EL (cell line): Measurements from ENCODE around the gene PCSK1N.
"Not testable (repeated sequence)": the region's sequence is repeated elsewhere in the genome, so short reads cannot be mapped to it uniquely, and the experiment has no call there.

ENCODE experiments used
- DNase-seq: peaks from one replicate; pipeline ENCODE4 v3.0.0-alpha.2; 2016

PCSK1N gene, protein sequence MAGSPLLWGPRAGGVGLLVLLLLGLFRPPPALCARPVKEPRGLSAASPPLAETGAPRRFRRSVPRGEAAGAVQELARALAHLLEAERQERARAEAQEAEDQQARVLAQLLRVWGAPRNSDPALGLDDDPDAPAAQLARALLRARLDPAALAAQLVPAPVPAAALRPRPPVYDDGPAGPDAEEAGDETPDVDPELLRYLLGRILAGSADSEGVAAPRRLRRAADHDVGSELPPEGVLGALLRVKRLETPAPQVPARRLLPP

DNA sequence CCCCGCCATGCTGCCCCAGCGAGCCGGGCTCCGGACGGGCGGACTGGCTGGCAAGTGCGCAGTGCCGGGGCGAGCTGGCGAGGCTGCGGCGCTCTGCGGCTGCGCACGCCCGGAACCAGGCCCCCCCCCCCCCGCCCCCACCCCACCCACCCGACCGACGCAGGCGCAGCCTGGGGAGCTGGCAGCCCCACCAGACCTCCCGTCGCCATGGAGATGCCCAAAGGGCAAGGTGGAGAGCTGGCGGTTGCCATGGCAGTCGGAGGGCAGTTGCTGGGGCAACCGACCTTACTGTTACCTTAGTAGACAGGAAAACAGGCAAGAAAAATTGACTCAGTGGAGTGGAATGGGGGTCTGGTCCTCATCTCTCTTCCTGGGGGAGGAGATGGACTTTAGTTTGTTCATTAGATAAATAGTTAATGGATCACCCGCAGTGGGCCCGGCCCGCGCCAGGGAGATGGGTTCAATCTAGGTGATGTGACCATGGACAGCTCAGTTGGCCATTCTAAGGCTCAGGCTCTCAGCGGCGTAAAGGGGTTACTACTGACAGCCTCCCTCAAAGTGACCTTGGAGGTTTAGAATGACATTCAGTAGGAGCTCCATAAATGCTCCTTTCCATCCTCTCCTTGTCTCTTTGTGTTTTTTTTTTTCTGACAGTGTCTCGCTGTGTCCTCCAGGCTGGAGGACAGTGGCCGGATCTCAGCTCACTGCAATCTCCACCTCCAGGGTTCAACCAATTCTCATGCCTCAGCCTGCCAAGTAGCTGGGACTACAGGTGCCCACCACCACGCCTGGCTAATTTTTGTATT, at the start of gene PCSK1N:
PCSK1N (minus strand) TSS at position 87 of the 806 bp plus-strand sequence; CDS start at position 9, 78 bp downstream.
- no peak for DNase-seq

DNA sequence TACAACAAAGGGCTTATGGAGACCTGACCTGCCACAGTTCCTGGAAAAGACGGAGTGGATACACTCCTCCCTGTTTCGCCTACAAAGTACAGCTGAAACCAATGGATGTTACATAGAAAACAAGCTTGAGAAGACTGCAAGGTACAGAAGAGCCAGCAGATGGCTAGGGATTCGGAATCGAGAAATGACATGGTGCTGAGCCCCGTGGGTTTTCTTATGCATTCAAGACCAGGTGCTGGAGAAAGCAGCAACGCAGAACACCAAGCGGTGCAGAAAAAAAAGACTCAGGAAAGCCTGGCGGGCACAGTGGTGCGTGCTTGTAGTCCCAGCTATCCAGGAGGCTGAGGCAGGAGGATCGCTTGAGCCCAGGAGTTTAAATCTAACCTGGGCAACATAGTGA, 48.3 kb upstream of the PCSK1N start:
- no peak for DNase-seq

DNA sequence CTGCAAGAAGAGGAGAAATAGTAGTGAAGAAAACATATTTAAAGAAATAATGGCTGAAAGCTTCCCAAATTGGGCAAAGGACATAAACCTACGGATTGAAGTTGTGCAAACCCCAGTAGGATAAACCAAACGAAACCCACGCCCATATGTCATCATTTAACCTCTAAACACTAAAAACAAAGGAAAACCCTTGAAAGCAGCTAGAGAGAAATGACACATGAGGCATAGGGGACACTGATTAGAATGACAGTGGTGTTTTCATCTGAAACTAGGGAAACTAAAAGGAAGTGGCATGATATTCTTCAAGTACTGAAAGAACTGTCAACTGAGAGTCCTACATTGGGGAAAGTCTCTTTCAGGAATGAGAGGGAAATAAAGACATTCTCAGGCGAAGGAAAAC, 41.5 kb upstream of the PCSK1N start:
- not testable (repeated sequence) for DNase-seq

DNA sequence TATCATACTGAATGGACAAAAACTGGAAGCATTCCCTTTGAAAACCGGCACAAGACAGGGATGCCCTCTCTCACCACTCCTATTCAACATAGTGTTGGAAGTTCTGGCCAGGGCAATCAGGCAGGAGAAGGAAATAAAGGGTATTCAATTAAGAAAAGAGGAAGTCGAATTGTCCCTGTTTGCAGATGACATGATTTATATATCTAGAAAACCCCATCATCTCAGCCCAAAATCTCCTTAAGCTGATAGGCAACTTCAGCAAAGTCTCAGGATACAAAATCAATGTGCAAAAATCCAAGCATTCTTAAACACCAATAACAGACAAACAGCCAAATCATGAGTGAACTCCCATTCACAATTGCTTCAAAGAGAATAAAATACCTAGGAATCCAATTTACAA, 36.6 kb upstream of the PCSK1N start:
- not testable (repeated sequence) for DNase-seq

DNA sequence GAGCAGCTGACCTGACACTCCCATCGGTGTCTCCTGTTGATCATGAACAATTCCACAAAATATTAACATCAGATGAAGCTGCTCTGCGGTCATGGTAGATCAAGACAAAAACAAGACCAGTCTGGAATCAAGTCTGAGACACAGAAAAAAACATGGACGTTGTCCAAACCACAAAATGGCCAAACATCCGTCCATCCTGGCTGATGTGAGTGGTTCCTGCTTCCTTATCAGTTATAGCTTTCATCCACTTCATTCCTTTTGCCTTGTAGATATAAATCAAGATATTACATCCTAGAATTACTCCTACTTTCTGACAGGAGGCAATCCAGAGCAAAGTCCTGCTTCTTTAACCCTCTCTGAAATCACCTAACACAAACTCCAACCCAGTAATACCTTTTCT, 28.8 kb upstream of the PCSK1N start:
- peak; percentile 48 for DNase-seq

DNA sequence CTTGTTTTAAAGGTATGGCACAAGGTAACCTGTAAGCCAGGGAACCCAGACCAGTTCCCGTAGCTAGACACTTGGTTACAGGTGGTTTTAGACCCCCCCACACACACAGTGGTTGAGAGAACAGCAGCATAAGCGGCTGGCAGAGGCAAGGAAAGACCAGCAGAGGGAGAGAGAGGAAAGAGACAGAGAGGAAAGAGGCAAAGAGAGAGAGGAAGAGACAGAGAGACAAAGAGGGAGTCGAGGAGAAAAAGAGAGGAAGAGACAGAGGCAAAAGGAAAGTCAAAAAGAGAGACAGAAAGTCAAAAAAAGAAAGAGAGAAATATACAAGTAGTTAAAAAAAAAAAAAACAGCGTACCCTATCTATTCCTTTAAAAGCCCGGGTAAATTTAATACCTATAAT, 19.5 kb upstream of the PCSK1N start:
- DNase-seq = no peak

DNA sequence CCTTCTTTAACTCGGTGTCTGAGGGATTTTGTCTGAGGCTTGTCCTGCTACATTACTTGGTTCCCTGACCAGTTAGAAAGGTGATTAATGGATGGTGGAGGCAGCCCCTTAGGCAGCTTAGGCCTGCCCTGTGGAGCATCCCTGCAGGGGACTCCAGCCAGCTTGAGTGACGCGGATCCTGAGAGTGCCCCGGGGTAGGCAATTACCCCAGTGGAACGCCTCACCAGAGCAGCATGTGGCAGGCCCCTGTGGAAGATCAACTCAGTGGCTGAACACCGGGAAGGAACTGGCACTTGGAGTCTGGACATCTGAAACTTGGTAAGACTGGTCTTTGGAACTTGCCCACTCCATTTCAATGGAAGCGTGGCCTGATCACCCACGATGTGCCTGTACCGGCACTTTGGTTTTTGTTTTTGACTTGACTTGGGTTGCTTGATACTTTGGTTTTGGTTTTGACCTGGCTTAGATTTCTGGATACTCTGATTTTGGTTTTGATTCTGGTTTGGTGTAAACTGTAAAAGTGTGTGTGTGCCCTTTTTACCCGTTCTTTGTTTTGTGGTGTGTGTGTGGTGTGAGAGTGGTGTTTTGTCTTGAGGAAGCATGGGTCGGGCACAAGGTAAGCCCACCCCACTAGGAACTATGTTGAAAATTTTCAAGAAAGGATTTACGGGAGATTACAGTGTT, 18.9 kb upstream of the PCSK1N start:
- not testable (repeated sequence) for DNase-seq

DNA sequence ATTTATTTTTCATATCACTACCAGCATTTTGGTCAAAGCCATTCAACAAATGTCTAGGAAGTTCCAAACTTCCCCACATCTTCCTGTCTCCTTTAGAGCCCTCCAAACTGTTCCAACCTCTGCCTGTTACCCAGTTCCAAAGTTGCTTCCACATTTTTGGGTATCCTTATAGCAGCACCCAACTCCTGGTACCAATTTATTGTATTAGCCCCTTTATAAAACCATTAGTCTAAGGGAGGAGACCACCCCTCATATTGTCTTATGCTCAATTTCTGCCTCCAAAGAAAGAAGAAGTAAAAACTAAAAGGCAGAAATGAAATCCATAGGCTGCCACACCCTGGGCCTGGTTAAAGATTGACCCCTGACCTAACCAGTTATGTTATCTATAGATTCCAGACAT, 18.1 kb upstream of the PCSK1N start:
- DNase-seq = not testable (repeated sequence)

DNA sequence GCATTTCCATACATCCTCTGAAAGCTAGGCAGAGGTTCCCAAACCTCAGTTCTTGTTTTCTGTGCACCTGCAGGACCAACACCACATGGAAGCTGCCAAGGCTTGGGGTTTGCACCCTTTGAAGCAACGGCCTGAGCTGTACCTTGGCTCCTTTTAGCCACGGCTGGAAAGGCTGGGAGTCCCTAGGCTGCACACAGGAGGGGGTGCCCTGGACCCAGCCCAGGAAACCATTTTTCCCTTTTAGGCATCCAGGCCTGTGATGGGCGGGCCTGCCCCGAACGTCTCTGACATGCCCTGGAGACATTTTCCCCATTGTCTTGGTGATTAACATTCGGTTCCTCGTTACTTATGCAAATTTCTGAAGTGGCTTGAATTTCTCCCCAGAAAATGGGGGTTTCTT, 17.4 kb upstream of the PCSK1N start:
- no peak for DNase-seq

DNA sequence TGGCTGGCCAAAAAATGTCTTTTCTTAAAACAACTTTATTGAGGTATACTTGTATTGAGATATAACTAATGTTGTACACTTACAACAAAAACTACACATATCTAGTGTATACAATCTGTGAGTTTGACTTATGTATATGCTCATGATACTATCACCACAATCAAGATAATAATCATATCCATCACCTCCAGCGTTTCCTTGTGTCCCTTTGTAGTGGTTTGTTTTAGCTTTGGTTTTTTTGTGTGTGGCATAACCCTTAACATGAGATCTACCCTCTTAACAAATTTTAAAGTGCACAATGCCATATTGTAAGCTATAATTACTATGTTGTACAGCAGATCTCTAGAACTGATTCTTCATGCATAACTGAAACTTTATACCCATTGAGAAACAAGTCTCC, 13.4 kb upstream of the PCSK1N start:
- DNase-seq = no peak

DNA sequence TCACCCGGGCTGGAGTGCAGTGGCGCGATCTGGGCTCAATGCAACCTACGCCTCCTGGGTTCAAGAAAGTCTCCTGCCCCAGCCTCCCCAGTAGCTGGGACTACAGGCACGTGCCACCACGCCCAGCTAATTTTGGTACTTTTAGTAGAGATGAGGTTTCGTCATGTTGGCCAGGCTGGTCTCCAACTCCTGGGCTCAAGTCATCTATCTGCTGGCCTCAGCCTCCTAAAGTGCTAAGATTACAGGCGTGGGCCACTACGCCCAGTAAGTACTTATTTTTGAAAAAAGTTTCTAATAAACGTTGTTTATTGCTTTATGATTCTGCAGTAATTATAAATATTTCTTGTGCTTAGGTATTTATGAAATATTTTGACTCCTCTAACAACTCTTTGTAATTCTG, 4.3 kb upstream of the PCSK1N start:
- DNase-seq = no peak

DNA sequence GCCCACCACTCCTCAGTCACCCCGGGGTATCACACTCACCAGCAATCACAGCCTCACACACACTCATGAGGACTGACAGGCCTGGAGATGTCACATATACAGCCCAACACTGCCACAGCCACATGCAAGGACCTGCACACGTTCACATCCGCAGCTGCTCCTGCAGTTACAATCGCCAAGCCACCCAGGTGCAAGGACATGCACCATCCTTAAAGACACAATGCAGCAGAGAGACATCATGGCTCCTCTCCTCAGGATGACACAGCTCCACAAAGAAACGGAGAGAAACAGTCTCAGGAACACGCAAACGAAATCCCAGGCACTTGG, 1.1 kb downstream of the PCSK1N start:
- no peak for DNase-seq

DNA sequence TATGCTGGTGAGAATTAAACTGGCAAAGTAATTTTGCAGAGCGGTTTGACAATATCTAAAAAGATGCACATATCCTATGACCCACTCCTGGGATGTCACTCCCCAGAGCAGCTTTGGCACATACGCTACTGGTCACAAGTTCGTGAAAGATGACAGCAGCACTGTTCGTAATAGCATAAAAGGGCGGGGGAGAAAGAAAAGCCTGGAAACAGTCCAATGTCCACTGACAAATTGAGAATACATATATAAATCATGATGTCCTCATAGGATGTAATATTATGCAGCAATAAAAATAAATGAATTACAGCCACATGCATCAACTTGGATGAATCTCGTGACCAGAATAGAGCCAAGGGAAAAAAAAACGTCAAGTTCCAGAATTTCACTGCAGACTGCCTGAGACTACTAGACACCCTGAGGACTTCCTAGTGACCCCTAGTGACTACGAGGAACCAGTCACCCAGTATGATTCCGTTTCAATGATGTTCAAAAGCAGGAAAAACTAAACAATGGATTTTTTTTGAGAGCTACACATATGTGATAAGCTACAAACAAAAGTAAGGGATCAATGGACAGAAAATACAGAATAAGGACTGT, 1.8 kb downstream of the PCSK1N start:
- DNase-seq = peak; percentile 1

DNA sequence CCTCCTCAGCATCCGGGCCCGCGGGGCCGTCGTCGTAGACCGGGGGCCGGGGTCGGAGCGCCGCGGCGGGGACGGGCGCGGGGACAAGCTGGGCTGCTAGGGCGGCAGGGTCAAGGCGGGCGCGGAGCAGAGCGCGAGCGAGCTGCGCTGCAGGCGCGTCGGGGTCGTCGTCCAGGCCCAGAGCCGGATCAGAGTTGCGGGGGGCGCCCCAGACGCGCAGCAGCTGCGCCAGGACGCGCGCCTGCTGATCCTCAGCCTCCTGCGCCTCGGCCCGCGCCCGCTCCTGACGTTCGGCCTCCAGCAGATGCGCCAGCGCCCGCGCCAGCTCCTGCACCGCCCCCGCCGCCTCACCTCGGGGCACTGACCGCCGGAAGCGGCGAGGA, 3.5 kb downstream of the PCSK1N start:
- peak; percentile 0 for DNase-seq

DNA sequence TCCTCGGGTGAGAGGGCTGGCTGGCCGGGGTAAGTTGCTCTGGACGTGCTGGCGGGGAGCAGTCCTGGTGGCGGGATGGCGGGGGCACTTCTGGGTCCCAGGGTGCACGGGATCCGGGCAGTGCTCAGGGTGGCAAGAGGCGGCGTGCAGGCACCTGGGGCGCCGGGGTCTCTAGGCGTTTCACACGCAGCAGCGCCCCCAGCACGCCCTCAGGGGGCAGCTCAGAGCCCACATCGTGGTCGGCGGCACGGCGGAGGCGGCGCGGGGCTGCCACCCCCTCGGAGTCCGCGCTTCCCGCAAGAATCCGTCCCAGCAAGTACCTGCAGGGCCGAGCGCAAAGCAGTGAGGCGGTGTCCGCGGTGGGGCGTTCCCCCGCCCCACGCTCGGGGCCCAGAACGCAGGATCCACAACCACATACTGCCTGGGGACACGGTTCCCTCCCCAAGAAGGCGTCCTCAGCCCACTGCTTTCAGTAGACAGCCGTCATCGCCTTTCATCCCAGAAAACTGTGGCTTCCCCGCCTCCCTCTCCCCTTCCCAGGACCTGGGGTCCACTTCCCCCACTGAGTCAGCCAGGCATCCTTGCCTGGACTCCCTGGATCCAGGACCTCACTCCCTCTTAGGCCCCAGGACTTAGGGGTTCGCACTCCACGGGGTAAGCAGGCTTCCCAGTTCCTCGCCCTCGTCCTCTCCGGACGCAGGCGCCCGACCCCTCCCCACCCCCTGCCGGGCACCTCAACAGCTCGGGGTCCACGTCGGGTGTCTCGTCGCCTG, 4.1 kb downstream of the PCSK1N start:
- DNase-seq = no peak

DNA sequence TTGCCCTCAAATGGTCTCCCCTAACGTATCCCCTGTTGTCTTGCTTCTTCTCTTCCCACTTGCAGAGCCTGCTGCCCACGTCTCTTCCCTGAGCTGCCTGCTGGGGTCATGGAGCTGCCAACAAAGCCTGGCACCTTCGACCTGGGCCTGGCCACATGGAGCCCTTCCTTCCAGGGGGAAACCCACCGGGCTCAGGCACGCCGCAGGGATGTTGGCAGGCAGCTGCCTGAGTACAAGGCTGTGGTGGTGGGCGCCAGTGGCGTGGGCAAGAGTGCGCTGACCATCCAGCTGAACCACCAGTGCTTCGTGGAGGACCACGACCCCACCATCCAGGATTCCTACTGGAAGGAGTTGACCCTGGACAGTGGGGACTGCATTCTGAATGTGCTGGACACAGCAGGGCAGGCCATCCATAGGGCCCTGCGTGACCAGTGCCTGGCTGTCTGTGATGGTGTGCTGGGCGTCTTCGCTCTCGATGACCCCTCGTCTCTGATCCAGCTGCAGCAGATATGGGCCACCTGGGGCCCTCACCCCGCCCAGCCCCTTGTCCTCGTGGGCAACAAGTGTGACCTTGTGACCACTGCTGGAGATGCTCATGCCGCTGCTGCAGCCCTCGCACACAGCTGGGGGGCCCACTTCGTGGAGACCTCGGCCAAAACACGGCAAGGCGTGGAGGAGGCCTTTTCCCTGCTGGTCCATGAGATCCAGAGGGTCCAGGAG, 6.2 kb downstream of the PCSK1N start:
- DNase-seq = no peak

DNA sequence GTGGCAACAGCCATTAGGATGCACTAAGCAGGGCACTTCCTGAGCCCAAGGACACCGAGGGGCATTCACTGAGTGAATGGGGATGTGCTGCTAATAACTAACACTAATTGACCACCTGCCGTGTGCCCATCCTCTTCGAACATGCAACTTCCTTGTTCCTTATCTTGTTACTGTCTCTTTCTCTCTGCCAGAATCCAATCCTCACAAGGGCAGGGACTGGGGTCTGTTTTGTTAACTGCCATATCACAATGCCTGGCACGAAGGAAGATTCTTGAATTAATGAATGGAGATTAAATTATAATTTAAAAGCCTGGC, 7.8 kb downstream of the PCSK1N start:
- no peak for DNase-seq

DNA sequence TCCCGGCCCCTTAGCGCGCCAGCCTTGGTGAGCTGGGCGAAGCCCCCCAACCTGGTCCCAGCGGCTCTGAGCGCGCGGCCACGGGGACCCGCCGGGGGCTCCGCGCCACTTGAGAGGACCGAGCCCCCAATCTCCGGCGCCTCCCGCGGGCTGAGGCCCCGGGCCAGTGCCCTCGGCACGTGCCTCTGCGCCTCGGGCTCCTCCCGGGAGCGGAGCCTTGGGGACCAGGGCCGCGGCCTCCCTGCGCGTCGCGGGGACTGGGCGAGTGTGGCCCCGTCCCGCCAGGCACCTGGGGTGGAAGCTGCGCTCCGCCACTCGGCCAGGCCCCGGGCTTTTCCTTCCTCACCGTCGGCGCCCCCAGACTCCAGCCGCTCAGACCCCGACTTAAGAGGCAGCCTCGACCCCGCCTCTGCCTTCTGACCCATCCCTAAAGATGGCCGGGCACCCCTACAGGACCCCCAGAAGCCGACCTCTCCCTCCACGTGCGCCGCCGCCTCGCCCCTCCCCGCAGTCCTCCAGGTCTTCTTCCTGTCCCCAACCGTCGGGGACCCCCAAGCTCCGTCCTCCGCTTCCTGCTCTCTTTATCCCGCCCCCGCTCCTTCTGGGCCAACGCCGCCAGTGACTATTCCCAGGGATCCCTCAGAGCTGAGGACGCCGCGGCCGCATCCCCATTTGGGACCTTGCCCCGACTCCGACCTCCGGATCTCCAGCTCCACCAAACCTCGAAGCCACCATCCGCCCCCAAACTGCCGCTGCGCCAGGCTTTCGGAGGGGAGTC, 8.3 kb downstream of the PCSK1N start:
- no peak for DNase-seq

DNA sequence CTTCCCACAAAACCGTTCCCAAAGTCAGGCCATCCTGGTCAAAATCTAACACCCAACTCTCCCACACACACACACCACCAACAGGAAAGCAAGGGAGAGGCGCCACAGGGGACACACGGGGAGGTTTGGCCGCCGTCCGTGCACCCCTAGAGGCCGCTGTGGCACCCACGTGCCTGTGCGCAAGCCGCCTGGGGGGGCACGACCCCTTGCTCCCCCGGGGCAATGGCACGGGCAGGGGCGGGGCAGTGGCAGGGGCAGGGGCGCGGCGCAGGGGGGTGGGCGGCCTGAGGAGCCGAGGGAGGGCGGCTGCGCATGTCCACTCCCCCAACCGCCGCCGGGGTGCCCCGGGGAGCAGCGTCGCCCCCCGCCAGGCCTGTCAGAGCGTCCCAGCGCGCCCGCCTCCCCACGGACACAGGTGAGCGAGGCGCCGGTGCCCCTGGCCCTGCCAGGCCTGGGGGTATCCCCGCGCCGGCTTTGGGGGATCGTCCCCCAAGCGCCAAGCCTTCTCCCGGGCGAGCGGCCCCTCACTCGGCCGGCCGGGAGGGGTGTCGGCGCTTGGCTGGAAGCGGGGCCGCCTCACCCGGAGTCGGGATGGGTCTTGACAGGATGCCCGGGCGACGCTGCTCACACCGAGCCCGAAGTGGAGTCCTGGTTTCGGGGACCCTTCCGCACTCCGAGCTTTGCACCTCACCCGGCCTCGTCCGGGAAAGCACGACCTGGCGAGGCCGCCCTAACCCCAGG, 9.1 kb downstream of the PCSK1N start, which contains the start of gene ERAS:
ERAS (plus strand) TSS at position 379 of the 741 bp plus-strand sequence. CDS start 2,611 bp downstream, outside the sequence.
- no peak for DNase-seq

DNA sequence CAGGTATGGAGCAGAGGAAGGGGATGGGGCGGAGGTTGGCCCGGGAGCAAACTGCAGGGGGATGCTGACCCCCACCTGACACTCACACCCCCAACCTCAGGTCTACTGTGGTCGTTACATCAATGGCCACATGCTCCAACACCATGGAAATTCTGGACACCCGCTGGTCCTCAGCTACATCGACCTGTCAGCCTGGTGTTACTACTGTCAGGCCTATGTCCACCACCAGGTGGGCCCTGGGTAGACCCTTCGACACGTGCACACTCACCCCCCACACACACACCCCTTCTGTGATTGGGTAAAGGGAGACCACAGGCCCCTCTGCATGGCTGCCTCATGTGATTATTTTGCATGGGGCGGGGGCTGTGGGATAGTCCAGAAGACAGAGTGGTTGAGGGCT, 11.3 kb downstream of the PCSK1N start:
- DNase-seq = no peak

DNA sequence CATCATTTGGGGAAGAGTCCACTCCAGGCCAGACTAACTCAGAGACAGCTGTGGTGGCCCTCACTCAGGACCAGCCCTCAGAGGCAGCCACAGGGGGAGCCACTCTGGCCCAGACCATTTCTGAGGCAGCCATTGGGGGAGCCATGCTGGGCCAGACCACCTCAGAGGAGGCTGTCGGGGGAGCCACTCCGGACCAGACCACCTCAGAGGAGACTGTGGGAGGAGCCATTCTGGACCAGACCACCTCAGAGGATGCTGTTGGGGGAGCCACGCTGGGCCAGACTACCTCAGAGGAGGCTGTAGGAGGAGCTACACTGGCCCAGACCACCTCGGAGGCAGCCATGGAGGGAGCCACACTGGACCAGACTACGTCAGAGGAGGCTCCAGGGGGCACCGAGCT, 12.4 kb downstream of the PCSK1N start:
- no peak for DNase-seq
